ENCODE results near the gene IGSF8.

Gene IGSF8

GRCh38 chr1:160084771-160085321, 13.6 kb downstream of the IGSF8 start:
- TF ChIP-seq CTCF (IDR thresholded peaks at IDR 0.05; ENCODE audit: low read depth, low read length): no peak
- DNase-seq (ENCODE audit: extremely low read depth, low read depth): no peak

- TF ChIP-seq CTCF (IDR thresholded peaks at IDR 0.05; ENCODE audit: low read depth, low read length): peak; percentile 59
- no peak for DNase-seq (ENCODE audit: extremely low read depth, low read depth)
These were observed 14.2 kb downstream of the IGSF8 start for GRCh38 chr1:160083968-160084770.

- TF ChIP-seq CTCF (IDR thresholded peaks at IDR 0.05; ENCODE audit: low read depth, low read length): no peak
- no peak for DNase-seq (ENCODE audit: extremely low read depth, low read depth)
These were observed 15.5 kb downstream of the IGSF8 start for GRCh38 chr1:160082926-160083325.

DNA sequence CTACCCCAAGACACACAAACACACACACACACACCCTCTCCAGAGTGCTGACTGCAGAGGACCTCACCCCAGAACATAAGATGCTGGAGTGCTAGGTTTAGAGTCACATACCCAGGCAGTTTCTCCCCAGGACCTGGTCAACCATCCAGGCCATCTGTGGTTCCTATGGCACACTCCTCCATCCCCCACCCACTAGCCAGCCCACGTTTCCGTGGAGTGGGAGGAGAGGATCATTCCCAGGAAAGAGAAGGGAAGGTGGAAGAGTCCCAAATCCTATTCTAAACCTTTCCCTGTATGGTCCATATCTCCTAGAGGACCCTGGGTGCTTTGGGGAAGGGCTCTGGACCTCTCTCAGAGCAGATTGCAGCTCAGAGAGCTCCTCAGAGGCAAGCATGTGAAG, 15.9 kb downstream of the IGSF8 start:
- TF ChIP-seq CTCF (IDR thresholded peaks at IDR 0.05; ENCODE audit: low read depth, low read length): no peak
- DNase-seq (ENCODE audit: extremely low read depth, low read depth): no peak

- TF ChIP-seq CTCF (IDR thresholded peaks at IDR 0.05; ENCODE audit: low read depth, low read length): no peak
- DNase-seq (ENCODE audit: extremely low read depth, low read depth): no peak
These were observed 17.0 kb downstream of the IGSF8 start, which contains the start of gene KCNJ9 for GRCh38 chr1:160081261-160081936. Gene KCNJ9 (plus strand): TSS chr1:160081538. CDS start chr1:160084031, 2,493 bp downstream.

DNA sequence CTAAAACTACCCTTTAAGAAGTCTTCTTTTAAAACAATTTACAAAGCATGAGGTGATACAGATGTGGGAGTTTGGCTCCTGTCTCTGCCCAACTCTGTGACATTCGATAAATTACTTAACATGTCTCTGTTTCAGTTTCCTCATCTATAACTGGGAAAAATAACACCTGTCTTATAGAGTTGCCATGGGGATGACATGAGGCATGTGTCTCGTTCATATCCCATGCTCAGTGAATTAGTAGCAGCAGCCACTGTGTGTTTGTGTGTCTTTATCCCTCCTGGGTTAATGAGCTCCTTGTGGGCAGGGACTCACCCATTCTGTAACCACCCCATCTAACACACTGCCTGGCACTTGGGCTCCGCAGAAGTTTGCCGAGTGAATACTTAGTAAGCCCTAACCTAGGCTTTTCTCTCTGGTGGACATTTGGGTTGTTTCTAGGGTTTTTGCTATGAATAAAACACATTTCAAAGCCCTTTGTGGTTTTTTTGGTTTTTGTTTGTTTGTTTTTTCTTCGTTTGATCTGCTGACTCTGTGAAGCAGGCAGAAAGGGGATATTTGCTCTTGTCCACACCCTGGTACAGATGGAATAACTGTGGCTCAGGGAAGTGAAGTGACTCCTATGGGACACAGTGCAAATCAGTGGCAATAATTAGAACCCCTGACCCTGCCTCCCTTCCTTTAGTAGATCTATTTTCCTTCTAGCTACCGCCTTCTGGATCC, 17.9 kb downstream of the IGSF8 start:
- no peak for DNase-seq (ENCODE audit: extremely low read depth, low read depth)
- no peak for TF ChIP-seq CTCF (IDR thresholded peaks at IDR 0.05; ENCODE audit: low read depth, low read length)

Measured in AG09319 (cell line).